Measurements from ENCODE around the gene PDSS2.

The PDSS2 gene

DNA sequence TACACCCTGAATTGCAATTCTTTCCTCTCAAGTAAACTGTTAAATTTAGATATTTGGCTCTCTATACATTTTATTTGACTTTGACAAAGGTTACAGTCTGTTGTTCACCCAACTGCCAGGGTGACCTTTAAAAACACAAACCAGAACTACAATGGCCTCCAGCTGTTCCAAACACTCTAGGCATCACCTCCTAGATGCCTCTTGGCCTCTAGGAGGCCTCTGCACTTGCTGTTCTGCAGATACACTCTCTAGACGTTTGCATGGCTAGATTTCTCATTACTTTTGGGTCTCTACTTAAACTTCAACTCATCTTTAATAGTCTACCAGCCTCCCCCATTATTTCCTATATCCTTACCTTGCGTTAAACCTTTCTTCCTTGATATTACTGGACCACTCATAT lies 241.2 kb downstream of the PDSS2 start:
- no peak overlapping the region for H3K4me3 ChIP-seq (ENCODE audit: low read depth, low read length)
- H3K79me2 ChIP-seq (ENCODE audit: control insufficient read depth, insufficient read depth, low read length, unreplicated experiment) = no peaks in the 10 kb centered on the region
- no peaks in the 10 kb centered on the region for H3K36me3 ChIP-seq (ENCODE audit: insufficient read depth, low read length)
- no peak overlapping the region for H3K27ac ChIP-seq (ENCODE audit: low read depth, low read length)
- H2AFZ ChIP-seq (ENCODE audit: low read length, unreplicated experiment) = no peak overlapping the region
- H3K27me3 ChIP-seq (ENCODE audit: insufficient read depth, low read length) = no peaks in the 10 kb centered on the region
- H3K4me1 ChIP-seq (ENCODE audit: control insufficient read depth, insufficient read depth, low read length, unreplicated experiment) = no peaks in the 10 kb centered on the region

DNA sequence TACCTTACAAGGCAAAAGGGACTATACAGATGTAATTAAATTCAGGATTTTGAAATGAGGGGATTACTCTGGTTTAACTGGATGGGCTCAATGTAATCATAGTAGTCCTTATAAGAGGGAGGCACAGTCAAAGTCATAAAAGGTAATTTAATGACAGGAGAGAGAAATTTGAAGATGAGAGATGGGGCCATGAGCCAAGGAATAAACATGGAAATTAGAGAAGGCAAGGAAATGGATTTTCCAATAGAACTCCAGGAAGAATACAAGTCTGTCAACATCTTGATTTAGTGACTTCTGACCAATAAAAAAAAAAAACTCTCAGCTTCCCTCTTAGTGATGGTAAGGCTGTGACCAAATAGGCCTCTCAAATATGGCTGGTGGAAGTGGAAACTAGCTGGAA lies 242.1 kb downstream of the PDSS2 start:
- no peak overlapping the region for H2AFZ ChIP-seq (ENCODE audit: low read length, unreplicated experiment)
- no peak overlapping the region for H3K27ac ChIP-seq (ENCODE audit: low read depth, low read length)
- H3K4me3 ChIP-seq (ENCODE audit: low read depth, low read length) = no peak overlapping the region
- H3K36me3 ChIP-seq (ENCODE audit: insufficient read depth, low read length) = no peaks in the 10 kb centered on the region
- H3K79me2 ChIP-seq (ENCODE audit: control insufficient read depth, insufficient read depth, low read length, unreplicated experiment) = no peaks in the 10 kb centered on the region
- no peaks in the 10 kb centered on the region for H3K27me3 ChIP-seq (ENCODE audit: insufficient read depth, low read length)
- peaks cover under 1% of the 10 kb centered on the region for H3K4me1 ChIP-seq (ENCODE audit: control insufficient read depth, insufficient read depth, low read length, unreplicated experiment)

DNA sequence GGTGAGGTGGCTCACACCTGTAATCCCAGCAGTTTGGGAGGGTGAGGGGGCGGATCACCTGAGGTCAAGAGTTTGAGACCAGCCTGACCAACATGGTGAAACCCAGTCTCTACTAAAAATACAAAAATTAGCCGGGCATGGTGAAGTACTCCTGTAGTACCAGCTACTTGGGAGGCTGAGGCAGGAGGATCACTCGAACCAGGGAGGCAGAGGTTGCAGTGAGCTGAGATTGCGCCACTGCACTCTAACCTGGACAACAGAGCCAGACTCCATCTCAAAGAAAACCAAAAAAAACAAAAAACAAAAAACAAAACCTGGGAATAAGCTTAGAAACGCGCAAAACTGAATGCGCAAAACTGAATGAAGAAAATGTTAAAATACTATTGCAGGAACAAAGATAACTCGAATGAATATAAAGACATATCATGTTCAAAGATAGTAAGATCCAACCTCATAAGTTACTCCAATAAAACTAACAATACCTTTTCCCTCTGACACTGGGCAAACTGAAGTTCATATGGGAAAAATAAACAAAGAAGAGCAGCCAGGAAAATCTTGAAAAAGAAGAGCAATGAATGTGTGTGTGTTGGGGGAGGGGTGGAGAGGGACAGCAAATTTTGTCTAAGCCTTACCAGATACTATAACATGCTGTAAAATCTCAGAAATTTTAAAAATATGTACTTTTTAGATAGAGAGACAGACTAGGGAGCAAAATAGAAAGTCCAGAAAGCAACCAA lies 243.0 kb downstream of the PDSS2 start:
- no peak overlapping the region for H2AFZ ChIP-seq (ENCODE audit: low read length, unreplicated experiment)
- peaks cover 9% of the 10 kb centered on the region for H3K4me1 ChIP-seq (ENCODE audit: control insufficient read depth, insufficient read depth, low read length, unreplicated experiment)
- no peak overlapping the region for H3K4me3 ChIP-seq (ENCODE audit: low read depth, low read length)
- H3K36me3 ChIP-seq (ENCODE audit: insufficient read depth, low read length) = no peaks in the 10 kb centered on the region
- no peaks in the 10 kb centered on the region for H3K79me2 ChIP-seq (ENCODE audit: control insufficient read depth, insufficient read depth, low read length, unreplicated experiment)
- no peaks in the 10 kb centered on the region for H3K27me3 ChIP-seq (ENCODE audit: insufficient read depth, low read length)
- H3K27ac ChIP-seq (ENCODE audit: low read depth, low read length) = no peak overlapping the region

DNA sequence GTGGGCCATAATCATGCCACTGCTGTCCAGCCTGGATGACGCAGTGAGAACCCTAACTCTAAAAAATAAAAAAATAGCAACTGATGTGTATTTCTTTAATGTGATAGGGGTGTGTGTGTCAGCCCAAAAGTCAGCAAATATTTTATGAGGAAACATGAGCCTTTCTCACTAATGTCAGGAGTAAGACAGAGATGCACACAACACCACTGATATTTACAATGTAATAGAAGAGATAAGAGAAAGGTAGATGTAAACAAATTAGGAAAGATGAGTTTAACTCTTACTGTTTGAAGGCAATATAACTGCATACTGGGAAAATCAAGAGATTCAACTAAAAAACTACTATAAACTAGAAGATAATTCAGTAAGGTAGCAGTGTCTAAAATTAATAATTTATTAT lies 244.0 kb downstream of the PDSS2 start:
- Histone ChIP-seq H3K4me3 (ENCODE audit: low read depth, low read length) (no peak overlapping the region), H3K27ac (ENCODE audit: low read depth, low read length) (no peak overlapping the region), H3K4me1 (ENCODE audit: control insufficient read depth, insufficient read depth, low read length, unreplicated experiment) (peaks cover 9% of the 10 kb centered on the region), H3K79me2 (ENCODE audit: control insufficient read depth, insufficient read depth, low read length, unreplicated experiment) (no peaks in the 10 kb centered on the region), H2AFZ (ENCODE audit: low read length, unreplicated experiment) (no peak overlapping the region), H3K36me3 (ENCODE audit: insufficient read depth, low read length) (no peaks in the 10 kb centered on the region), H3K27me3 (ENCODE audit: insufficient read depth, low read length) (no peaks in the 10 kb centered on the region)

DNA sequence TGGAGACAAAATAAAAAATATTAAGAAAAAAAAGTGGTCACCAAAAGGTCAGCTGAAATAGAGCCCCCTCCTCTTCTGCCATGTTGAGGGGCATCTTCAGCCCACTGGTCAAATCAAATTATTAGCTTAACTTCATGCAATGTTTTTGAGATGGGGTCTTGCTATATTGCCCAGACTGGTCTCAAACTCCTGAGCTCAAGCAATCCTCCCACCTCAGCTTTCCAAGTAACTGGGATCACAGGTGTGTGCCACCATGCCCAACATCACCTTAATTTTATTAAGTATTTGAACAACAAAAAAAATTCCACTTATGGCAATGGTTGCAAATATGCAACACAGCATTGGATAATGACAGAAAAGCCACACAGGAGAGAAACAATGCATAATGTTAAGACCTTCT lies 244.7 kb downstream of the PDSS2 start:
- Histone ChIP-seq H3K4me1 (ENCODE audit: control insufficient read depth, insufficient read depth, low read length, unreplicated experiment) (peaks cover 9% of the 10 kb centered on the region), H2AFZ (ENCODE audit: low read length, unreplicated experiment) (no peak overlapping the region)

DNA sequence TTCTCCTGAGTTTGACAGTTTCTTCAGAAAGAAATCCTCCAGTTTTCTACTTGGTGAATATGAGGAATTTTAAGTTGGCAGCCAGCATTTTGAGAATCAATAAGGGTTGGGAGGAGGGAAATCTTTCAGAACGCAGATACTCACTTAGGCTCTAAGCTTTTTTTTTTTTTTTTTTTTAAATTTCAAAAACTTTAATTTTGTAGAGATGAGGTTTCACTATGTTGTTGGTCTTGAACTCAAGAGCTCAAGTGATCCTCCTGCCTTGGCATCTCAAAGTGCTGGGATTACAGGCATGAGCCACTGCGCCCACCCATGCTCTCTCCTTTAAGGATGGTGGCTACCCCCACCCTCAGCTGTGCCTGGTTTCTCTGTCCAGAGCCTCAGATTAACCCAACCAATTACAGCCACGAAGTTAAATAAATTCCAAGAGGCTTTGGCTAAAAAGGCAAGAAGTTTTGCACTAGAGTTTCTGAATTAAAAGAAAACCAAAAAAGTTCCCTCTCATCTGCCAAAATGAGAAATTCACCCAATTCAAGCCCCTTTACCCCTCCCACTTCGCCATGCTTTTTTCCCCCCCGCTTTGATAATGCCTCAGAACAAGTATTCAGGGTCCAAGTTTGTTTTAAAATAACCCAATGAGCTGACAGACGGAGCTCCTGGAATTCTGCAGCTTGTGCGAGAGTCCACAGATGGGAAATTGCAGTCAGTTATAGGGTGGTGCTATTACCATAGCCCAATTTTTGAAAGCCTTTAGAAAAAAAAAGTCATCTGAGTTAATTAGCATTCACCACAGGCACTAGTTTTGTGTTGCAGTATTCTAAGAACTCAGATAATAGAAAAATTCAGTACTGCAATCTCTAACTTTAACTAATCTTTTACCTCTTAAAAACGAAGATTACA lies 249.7 kb downstream of the PDSS2 start:
- no peaks in the 10 kb centered on the region for H3K36me3 ChIP-seq (ENCODE audit: insufficient read depth, low read length)
- no peaks in the 10 kb centered on the region for H3K27me3 ChIP-seq (ENCODE audit: insufficient read depth, low read length)
- H3K4me3 ChIP-seq (ENCODE audit: low read depth, low read length) = no peak overlapping the region
- H3K27ac ChIP-seq (ENCODE audit: low read depth, low read length) = no peak overlapping the region
- H2AFZ ChIP-seq (ENCODE audit: low read length, unreplicated experiment) = no peak overlapping the region
- peaks cover 9% of the 10 kb centered on the region for H3K4me1 ChIP-seq (ENCODE audit: control insufficient read depth, insufficient read depth, low read length, unreplicated experiment)
- no peaks in the 10 kb centered on the region for H3K79me2 ChIP-seq (ENCODE audit: control insufficient read depth, insufficient read depth, low read length, unreplicated experiment)

More for the DNA sequence above, 244.7 kb downstream of the PDSS2 start:
- no peaks in the 10 kb centered on the region for H3K27me3 ChIP-seq (ENCODE audit: insufficient read depth, low read length)
- no peak overlapping the region for H3K4me3 ChIP-seq (ENCODE audit: low read depth, low read length)
- H3K27ac ChIP-seq (ENCODE audit: low read depth, low read length) = no peak overlapping the region
- H3K79me2 ChIP-seq (ENCODE audit: control insufficient read depth, insufficient read depth, low read length, unreplicated experiment) = no peaks in the 10 kb centered on the region
- no peaks in the 10 kb centered on the region for H3K36me3 ChIP-seq (ENCODE audit: insufficient read depth, low read length)

DNA sequence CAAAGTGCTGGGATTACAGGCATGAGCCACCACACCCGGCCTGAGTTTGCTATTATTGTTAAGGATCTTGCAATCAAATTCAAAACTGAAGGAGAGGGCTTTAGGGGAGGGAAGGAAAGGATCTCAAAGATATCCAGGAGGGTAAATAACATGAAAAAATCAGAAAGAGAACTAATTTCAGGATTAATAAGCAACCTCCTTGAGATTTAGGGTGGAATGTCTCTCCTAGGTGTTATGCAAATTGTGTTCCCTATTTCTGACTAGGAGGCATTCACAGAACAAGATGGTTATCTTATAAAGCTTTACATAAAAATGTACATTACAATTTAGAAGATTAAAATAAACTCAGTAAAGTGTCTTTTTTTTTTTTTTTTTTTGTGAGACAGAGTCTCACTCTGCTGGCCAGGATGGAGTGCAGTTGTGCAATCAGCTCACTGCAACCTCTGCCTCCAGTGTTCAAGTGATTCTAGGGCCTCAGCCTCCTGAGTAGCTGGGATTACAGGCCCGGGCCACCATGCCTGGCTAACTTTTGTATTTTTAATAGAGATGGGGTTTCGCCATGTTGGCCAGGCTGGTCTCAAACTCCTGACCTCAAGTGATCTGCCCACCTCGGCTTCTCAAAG lies 252.0 kb downstream of the PDSS2 start:
- peaks cover 9% of the 10 kb centered on the region for H3K4me1 ChIP-seq (ENCODE audit: control insufficient read depth, insufficient read depth, low read length, unreplicated experiment)
- H3K4me3 ChIP-seq (ENCODE audit: low read depth, low read length) = no peak overlapping the region

DNA sequence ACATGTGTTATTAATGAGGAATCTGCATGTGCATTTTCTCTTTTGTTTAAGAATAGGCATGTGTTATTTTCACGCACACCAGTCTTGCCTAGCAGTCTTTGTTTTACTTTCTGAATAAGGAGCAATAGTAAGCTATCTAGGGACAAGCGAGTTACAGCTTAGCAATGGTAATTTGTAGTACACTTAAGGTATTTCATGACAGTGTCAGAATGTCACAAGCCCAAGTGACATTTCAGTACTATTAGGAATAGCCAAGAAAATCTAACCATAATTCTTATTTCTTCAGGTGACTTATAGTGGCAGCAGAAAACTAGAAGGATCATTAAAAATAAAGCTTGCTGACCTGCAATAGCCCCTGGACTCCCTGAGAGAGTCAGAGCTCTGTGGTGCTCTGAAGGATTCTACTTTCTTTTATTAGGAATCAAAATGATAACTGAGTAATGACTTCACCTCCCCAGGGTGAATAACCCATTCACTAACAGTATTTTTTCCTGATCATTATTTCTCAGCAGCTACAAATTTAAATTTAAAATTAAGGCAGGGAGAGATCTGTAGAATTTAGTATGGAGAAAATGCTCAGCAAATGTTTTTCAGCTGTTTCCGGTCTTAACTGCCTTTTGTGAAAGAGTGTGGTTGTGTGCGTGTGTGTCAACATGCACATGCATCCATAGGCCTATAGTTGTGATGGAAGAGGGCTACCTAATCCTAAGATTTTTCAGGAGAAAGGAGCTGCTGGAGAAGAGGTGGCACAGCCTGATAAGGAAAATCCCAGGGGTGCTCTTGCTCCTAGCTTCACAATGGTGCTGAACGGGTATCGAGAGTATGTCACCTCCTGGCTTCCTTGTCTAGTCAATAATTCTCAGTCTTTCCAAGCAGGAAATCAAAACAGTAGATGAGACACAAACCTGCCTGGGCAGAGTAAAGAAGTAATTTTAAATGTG lies 254.0 kb downstream of the PDSS2 start:
- Histone ChIP-seq H3K4me1 (ENCODE audit: control insufficient read depth, insufficient read depth, low read length, unreplicated experiment) (no peaks in the 10 kb centered on the region), H3K4me3 (ENCODE audit: low read depth, low read length) (no peak overlapping the region), H3K79me2 (ENCODE audit: control insufficient read depth, insufficient read depth, low read length, unreplicated experiment) (no peaks in the 10 kb centered on the region), H2AFZ (ENCODE audit: low read length, unreplicated experiment) (no peak overlapping the region), H3K36me3 (ENCODE audit: insufficient read depth, low read length) (no peaks in the 10 kb centered on the region), H3K27ac (ENCODE audit: low read depth, low read length) (no peak overlapping the region), H3K27me3 (ENCODE audit: insufficient read depth, low read length) (no peaks in the 10 kb centered on the region)

More for the DNA sequence above, 252.0 kb downstream of the PDSS2 start:
- H3K27me3 ChIP-seq (ENCODE audit: insufficient read depth, low read length) = no peaks in the 10 kb centered on the region
- no peak overlapping the region for H2AFZ ChIP-seq (ENCODE audit: low read length, unreplicated experiment)
- H3K27ac ChIP-seq (ENCODE audit: low read depth, low read length) = no peak overlapping the region
- no peaks in the 10 kb centered on the region for H3K79me2 ChIP-seq (ENCODE audit: control insufficient read depth, insufficient read depth, low read length, unreplicated experiment)
- no peaks in the 10 kb centered on the region for H3K36me3 ChIP-seq (ENCODE audit: insufficient read depth, low read length)

DNA sequence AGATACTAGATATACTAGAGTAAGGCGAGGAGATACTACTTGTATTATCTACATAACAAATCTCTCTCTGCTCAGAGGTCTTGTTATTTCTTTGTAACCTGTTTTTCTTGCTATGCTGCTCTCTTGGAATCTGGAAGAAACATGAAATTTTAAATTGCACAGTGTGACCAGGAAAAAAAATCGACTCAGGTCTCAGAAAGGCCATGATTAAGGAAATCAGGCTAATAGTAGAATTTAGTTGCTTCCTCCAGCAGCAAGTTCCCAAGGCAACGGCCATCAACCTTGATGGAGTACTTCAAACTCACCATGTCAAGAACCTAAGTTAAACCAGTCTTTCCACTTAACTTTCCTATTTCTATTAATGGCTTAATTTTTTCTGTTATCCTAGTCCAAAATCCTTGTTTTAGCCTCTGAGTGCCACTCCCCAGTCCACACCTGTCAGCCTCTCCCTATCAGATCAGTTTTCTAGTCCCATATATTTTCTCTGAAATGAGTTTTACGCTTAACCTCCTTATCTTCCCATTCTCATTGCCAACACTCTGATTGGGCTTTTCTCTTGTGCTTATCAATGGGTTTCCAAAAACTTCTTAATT lies 256.4 kb downstream of the PDSS2 start:
- Histone ChIP-seq H3K27ac (ENCODE audit: low read depth, low read length) (no peak overlapping the region), H3K27me3 (ENCODE audit: insufficient read depth, low read length) (no peaks in the 10 kb centered on the region), H3K4me1 (ENCODE audit: control insufficient read depth, insufficient read depth, low read length, unreplicated experiment) (no peaks in the 10 kb centered on the region), H3K4me3 (ENCODE audit: low read depth, low read length) (no peak overlapping the region), H3K36me3 (ENCODE audit: insufficient read depth, low read length) (no peaks in the 10 kb centered on the region), H2AFZ (ENCODE audit: low read length, unreplicated experiment) (no peak overlapping the region), H3K79me2 (ENCODE audit: control insufficient read depth, insufficient read depth, low read length, unreplicated experiment) (no peaks in the 10 kb centered on the region)
